ENCODE data around the gene ARFRP1.

The ARFRP1 gene

GRCh38 chr20:63702036-63702665, 5.6 kb downstream of the ARFRP1 start:
- Histone ChIP-seq H3K9me3 (ENCODE audit: severe bottlenecking) (no peaks in the 10 kb centered on the region), H3K4me3 (ENCODE audit: severe bottlenecking) (no peak overlapping the region), H3K4me1 (ENCODE audit: insufficient read depth, poor library complexity, severe bottlenecking) (peaks cover 33% of the 10 kb centered on the region), H3K36me3 (ENCODE audit: low read depth) (peaks cover 55% of the 10 kb centered on the region), H3K27ac (ENCODE audit: poor library complexity, severe bottlenecking) (peak overlapping the region; percentile 96), H3K27me3 (ENCODE audit: insufficient read depth, poor library complexity, severe bottlenecking) (no peaks in the 10 kb centered on the region)
- TF ChIP-seq, protein P1, sequence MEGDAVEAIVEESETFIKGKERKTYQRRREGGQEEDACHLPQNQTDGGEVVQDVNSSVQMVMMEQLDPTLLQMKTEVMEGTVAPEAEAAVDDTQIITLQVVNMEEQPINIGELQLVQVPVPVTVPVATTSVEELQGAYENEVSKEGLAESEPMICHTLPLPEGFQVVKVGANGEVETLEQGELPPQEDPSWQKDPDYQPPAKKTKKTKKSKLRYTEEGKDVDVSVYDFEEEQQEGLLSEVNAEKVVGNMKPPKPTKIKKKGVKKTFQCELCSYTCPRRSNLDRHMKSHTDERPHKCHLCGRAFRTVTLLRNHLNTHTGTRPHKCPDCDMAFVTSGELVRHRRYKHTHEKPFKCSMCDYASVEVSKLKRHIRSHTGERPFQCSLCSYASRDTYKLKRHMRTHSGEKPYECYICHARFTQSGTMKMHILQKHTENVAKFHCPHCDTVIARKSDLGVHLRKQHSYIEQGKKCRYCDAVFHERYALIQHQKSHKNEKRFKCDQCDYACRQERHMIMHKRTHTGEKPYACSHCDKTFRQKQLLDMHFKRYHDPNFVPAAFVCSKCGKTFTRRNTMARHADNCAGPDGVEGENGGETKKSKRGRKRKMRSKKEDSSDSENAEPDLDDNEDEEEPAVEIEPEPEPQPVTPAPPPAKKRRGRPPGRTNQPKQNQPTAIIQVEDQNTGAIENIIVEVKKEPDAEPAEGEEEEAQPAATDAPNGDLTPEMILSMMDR (IDR thresholded peaks at IDR 0.05; ENCODE audit: poor library complexity, severe bottlenecking), result no peak
- DNase-seq (ENCODE audit: low spot score) (peak; percentile 88), ATAC-seq (ENCODE audit: low read depth) (no peak)

DNA sequence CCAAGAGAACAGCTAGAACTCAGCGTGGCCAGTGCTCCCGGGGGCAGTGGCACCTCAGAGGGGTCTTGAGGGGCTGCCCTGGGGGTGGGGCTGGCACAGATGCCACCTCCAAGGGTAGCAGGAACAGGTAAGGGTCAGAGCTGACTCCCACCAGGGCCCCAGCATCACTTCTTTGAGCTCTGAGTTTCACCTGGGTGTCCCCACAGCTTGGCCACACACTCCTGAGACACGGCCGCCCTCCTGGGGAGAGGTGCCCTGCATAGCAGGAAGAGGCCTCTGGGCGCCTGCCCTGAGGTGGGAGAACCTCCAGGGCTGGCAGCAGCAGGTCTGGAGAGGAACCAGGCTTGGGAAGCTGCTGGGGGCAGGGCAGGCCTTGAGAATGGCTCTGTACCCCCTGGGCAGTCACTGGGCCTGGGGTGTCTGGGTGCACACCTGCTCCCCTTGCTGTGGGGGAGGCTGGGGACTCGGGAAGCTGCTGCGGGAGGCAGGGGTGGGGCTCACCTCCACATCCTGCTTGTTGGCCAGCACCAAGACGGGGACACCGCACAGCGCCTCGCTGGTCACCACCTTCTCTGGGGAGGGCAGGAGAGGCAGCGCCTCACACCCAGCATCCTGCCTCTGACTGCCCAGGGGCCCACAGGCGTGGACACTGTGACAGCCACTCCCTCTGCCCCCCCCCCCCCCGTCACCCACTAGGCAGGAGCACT, 6.3 kb downstream of the ARFRP1 start:
- no peak for ATAC-seq (ENCODE audit: low read depth)
- no peaks in the 10 kb centered on the region for H3K9me3 ChIP-seq (ENCODE audit: severe bottlenecking)
- peaks cover 52% of the 10 kb centered on the region for H3K36me3 ChIP-seq (ENCODE audit: low read depth)
- H3K4me3 ChIP-seq (ENCODE audit: severe bottlenecking), result no peak overlapping the region
- H3K27ac ChIP-seq (ENCODE audit: poor library complexity, severe bottlenecking), result peak overlapping the region; percentile 96
- H3K27me3 ChIP-seq (ENCODE audit: insufficient read depth, poor library complexity, severe bottlenecking), result no peaks in the 10 kb centered on the region
- H3K4me1 ChIP-seq (ENCODE audit: insufficient read depth, poor library complexity, severe bottlenecking), result peaks cover 31% of the 10 kb centered on the region
- TF ChIP-seq, protein P1 (IDR thresholded peaks at IDR 0.05; ENCODE audit: poor library complexity, severe bottlenecking), result no peak
- peak; percentile 88 for DNase-seq (ENCODE audit: low spot score)

DNA sequence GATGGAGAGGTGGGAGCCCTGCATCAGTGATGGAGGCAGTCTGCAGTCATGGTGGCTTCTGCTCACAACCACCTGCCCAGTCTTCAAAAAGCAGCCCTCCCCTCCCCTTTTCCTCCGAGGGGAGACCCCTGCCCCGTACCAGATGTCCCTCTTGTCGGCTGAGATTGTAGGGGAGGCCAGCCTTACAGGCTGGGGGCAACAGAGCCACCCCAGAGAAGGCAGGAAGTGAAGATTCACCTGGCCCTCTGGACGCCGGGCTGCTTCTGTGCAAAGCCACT, 6.8 kb downstream of the ARFRP1 start:
- Histone ChIP-seq H3K27ac (ENCODE audit: poor library complexity, severe bottlenecking) (peak overlapping the region; percentile 96), H3K27me3 (ENCODE audit: insufficient read depth, poor library complexity, severe bottlenecking) (no peaks in the 10 kb centered on the region), H3K9me3 (ENCODE audit: severe bottlenecking) (no peaks in the 10 kb centered on the region), H3K4me1 (ENCODE audit: insufficient read depth, poor library complexity, severe bottlenecking) (peaks cover 29% of the 10 kb centered on the region), H3K36me3 (ENCODE audit: low read depth) (peaks cover 49% of the 10 kb centered on the region), H3K4me3 (ENCODE audit: severe bottlenecking) (no peak overlapping the region)
- TF ChIP-seq, protein P1 (IDR thresholded peaks at IDR 0.05; ENCODE audit: poor library complexity, severe bottlenecking), result no peak
- DNase-seq (ENCODE audit: low spot score) (no peak), ATAC-seq (ENCODE audit: low read depth) (no peak)

- H3K4me3 ChIP-seq (ENCODE audit: severe bottlenecking), result no peak overlapping the region
- no peaks in the 10 kb centered on the region for H3K9me3 ChIP-seq (ENCODE audit: severe bottlenecking)
- DNase-seq (ENCODE audit: low spot score) (peak; percentile 88), ATAC-seq (ENCODE audit: low read depth) (no peak)
- H3K36me3 ChIP-seq (ENCODE audit: low read depth), result peaks cover 47% of the 10 kb centered on the region
- TF ChIP-seq, protein P1 (IDR thresholded peaks at IDR 0.05; ENCODE audit: poor library complexity, severe bottlenecking), result no peak
- H3K27me3 ChIP-seq (ENCODE audit: insufficient read depth, poor library complexity, severe bottlenecking), result no peaks in the 10 kb centered on the region
- peaks cover 32% of the 10 kb centered on the region for H3K4me1 ChIP-seq (ENCODE audit: insufficient read depth, poor library complexity, severe bottlenecking)
- H3K27ac ChIP-seq (ENCODE audit: poor library complexity, severe bottlenecking), result peak overlapping the region; percentile 96
Measured at GRCh38 chr20:63700199-63701050, 7.4 kb downstream of the ARFRP1 start.
